Activated effector memory CD4-positive, alpha-beta T cell treated with anti-CD3 and anti-CD28 coated beads, Interleukin-2, amount 50 U/mL, for 16 hours (primary cell): ENCODE data around the gene TMEM244.
"Not testable (repeated sequence)": the region's sequence is repeated elsewhere in the genome, so short reads cannot be mapped to it uniquely, and the experiment has no call there.

Source experiments
- DNase-seq: peaks from one replicate; pipeline ENCODE4 v3.0.0-alpha.2; 2020

TMEM244 gene

GRCh38 chr6:129860908-129861665 lies at the start of gene TMEM244:
Gene TMEM244, minus strand, starts transcription at chr6:129861315. Its CDS starts 127 bp downstream, at chr6:129861188.
- no peak for DNase-seq

GRCh38 chr6:129908858-129909257 lies 47.7 kb upstream of the TMEM244 start:
- DNase-seq = no peak

GRCh38 chr6:129908356-129908755 lies 47.2 kb upstream of the TMEM244 start:
- no peak for DNase-seq

GRCh38 chr6:129906515-129907077 lies 45.5 kb upstream of the TMEM244 start:
- DNase-seq = no peak

- no peak for DNase-seq
Measured at GRCh38 chr6:129903082-129903481, 42.0 kb upstream of the TMEM244 start.

GRCh38 chr6:129902681-129903080 lies 41.6 kb upstream of the TMEM244 start:
- no peak for DNase-seq

- DNase-seq = no peak
Measured at GRCh38 chr6:129901910-129902309, 40.8 kb upstream of the TMEM244 start.

GRCh38 chr6:129895692-129896091 lies 34.6 kb upstream of the TMEM244 start:
- no peak for DNase-seq

- DNase-seq = no peak
Measured at GRCh38 chr6:129894921-129895320, 33.8 kb upstream of the TMEM244 start.

- no peak for DNase-seq
Measured at GRCh38 chr6:129893640-129894039, 32.5 kb upstream of the TMEM244 start.

GRCh38 chr6:129890701-129891100 lies 29.6 kb upstream of the TMEM244 start:
- no peak for DNase-seq

- DNase-seq = no peak
Measured at GRCh38 chr6:129890164-129890563, 29.0 kb upstream of the TMEM244 start.

GRCh38 chr6:129889580-129889979 lies 28.5 kb upstream of the TMEM244 start:
- DNase-seq = no peak

GRCh38 chr6:129886401-129887155 lies 25.5 kb upstream of the TMEM244 start:
- no peak for DNase-seq

GRCh38 chr6:129884211-129884610 lies 23.1 kb upstream of the TMEM244 start:
- DNase-seq = no peak

GRCh38 chr6:129882510-129883023 lies 21.5 kb upstream of the TMEM244 start:
- no peak for DNase-seq

- not testable (repeated sequence) for DNase-seq
Measured at GRCh38 chr6:129877894-129878293, 16.8 kb upstream of the TMEM244 start.

- DNase-seq = no peak
Measured at GRCh38 chr6:129875610-129876520, 14.8 kb upstream of the TMEM244 start.

GRCh38 chr6:129874837-129875236 lies 13.7 kb upstream of the TMEM244 start:
- DNase-seq = no peak

- DNase-seq = no peak
Measured at GRCh38 chr6:129872586-129872985, 11.5 kb upstream of the TMEM244 start.

GRCh38 chr6:129871221-129871620 lies 10.1 kb upstream of the TMEM244 start:
- no peak for DNase-seq

- DNase-seq = no peak
Measured at GRCh38 chr6:129867403-129867802, 6.3 kb upstream of the TMEM244 start.

- no peak for DNase-seq
Measured at GRCh38 chr6:129866688-129867087, 5.6 kb upstream of the TMEM244 start.
